Stomach (tissue), 9 donors: Measurements from ENCODE around the gene GAS2. TPM values are rescaled to one million over a fixed set of nuclear protein-coding genes. Genes with fewer than 3 reads are reported as not detected.

Experiments
- DNase-seq, 2 donors: peaks; one replicate each; pipeline versions ENCODE4 v3.0.0 to v3.0.0-alpha.2; 2013 to 2019
- H3K27ac ChIP-seq, 5 donors: fragments of 200-600 bp in 4 of 5; sonication (generic) in 4 of 5; one replicate each; pipeline ENCODE4 v1.5.1; 2013 to 2019; ENCODE audit warnings: mild to moderate bottlenecking in 1 of 5, moderate library complexity in 1 of 5
- H3K27me3 ChIP-seq, 3 donors: fragments of 200-600 bp; sonication (generic); one replicate each; pipeline ENCODE4 v1.5.1; 2017 to 2019; ENCODE audit warnings: mixed run types in 1 of 3
- H3K36me3 ChIP-seq, 4 donors: fragments of 200-600 bp; sonication (generic); 1 replicate in 3 of 4; 2 replicates in 1 of 4; pipeline ENCODE4 v1.5.1; 2016 to 2019
- H3K4me1 ChIP-seq, 4 donors: fragments of 200-600 bp; sonication (generic); one replicate each; pipeline ENCODE4 v1.5.1; 2016 to 2019
- H3K4me3 ChIP-seq, 4 donors: fragments of 200-600 bp; sonication (generic) in 3 of 4; one replicate each; pipeline ENCODE4 v1.5.1; 2016 to 2019; ENCODE audit warnings: mild to moderate bottlenecking in 1 of 4
- H3K9me3 ChIP-seq, 4 donors: fragments of 200-600 bp; sonication (generic); one replicate each; pipeline ENCODE4 v1.5.1; 2016 to 2019
- CTCF ChIP-seq, 7 experiments: fragments of 450-650 bp in 4 of 7; fragments of 200-600 bp in 3 of 7; sonication (generic) in 3 of 7; IDR thresholded peaks; one replicate each; pipeline ENCODE4 v1.5.1; 2016 to 2019; ENCODE audit warnings: antibody characterized with exemption in 7 of 7, control low read depth in 2 of 7, mild to moderate bottlenecking in 1 of 7
- EP300 ChIP-seq: sonication (generic); formaldehyde crosslinking; IDR thresholded peaks from one replicate; pipeline ENCODE4 v1.6.1; 2017; ENCODE audit warnings: antibody characterized with exemption
- POLR2A ChIP-seq, 4 donors: fragments of 450-650 bp; IDR thresholded peaks; one replicate each; pipeline ENCODE4 v1.6.1; 2016; ENCODE audit warnings: antibody characterized with exemption in 4 of 4, control low read depth in 2 of 4, mild to moderate bottlenecking in 1 of 4, moderate library complexity in 1 of 4
- POLR2AphosphoS5 ChIP-seq, 3 donors: sonication (generic); formaldehyde crosslinking; IDR thresholded peaks; one replicate each; pipeline ENCODE4 v1.6.1; 2016; ENCODE audit warnings: antibody characterized with exemption in 3 of 3
- WGBS, 5 donors: extraction: QIAGEN DNeasy Blood & Tissue Kit in 3 of 5; methylation state at CpG; one replicate each; pipeline versions ENCODE4 v1.1.5 to v1.1.7; 2013 to 2018; 5-methylcytosine and 5-hydroxymethylcytosine counted together
- intact Hi-C: fragments of 100-400 bp; cut with DNase I; formaldehyde crosslinking; loops from one replicate; pipeline ENCODE4 v1.15.1; 2023; ENCODE audit warnings: low total_unique reads
- polyA plus RNA-seq, 3 donors: library from polyadenylated mRNA; stranded (reverse); fragments of 200-250 nt; gene quantifications; one replicate each; pipeline ENCODE4 v1.2.3, GENCODE V29; 2013
- total RNA-seq, 5 donors: library from RNA; depleted of rRNA; stranded (reverse); fragments of >200 nt; gene quantifications; one replicate each; pipeline versions ENCODE4 v1.1.0 to v1.2.3, GENCODE V29; 2014 to 2016
- donor health status: healthy with polysubstance abuse.
- donor health status: Bipolar disorder and iron deficiency.
- donor health status: healthy.

Gene GAS2
- total and polyA plus RNA-seq, 8 donors, result 0.45 to 39.4 (median 3.7) TPM

- Histone ChIP-seq H3K36me3 (no peaks in the 10 kb centered on the region), H3K27ac (no peak overlapping the region), H3K4me1 (no peaks in the 10 kb centered on the region), H3K9me3 (no peaks in the 10 kb centered on the region), H3K4me3 (no peak overlapping the region), H3K27me3 (no peaks in the 10 kb centered on the region)
- WGBS, 5 donors, result 94 to 100% (median 99%) methylated on average over 4 of the region's 4 CpGs
- TF ChIP-seq CTCF (IDR thresholded peaks at IDR 0.05) (no peak), EP300 (no peak), POLR2AphosphoS5 (IDR thresholded peaks at IDR 0.05) (no peak), POLR2A (IDR thresholded peaks at IDR 0.05) (no peak)
- DNase-seq, result no peak
- intact Hi-C loops, result no loop called here
Measured at GRCh38 chr11:22685111-22685510, 18.7 kb downstream of the GAS2 start.

GRCh38 chr11:22688914-22689313 lies 22.5 kb downstream of the GAS2 start:
- 90 to 97% (median 95%) methylated on average over 3 of the region's 3 CpGs for WGBS, 5 donors
- Histone ChIP-seq H3K27ac (no peak overlapping the region), H3K27me3 (no peaks in the 10 kb centered on the region), H3K4me3 (no peak overlapping the region), H3K36me3 (no peaks in the 10 kb centered on the region), H3K4me1 (no peaks in the 10 kb centered on the region), H3K9me3 (no peaks in the 10 kb centered on the region)
- TF ChIP-seq EP300 (no peak), POLR2A (IDR thresholded peaks at IDR 0.05) (no peak), POLR2AphosphoS5 (IDR thresholded peaks at IDR 0.05) (no peak), CTCF (IDR thresholded peaks at IDR 0.05) (no peak)
- intact Hi-C loops, result no loop called here
- DNase-seq, result no peak

- H3K4me1 ChIP-seq, result no peaks in the 10 kb centered on the region
- TF ChIP-seq EP300, result no peak
- TF ChIP-seq POLR2AphosphoS5 (IDR thresholded peaks at IDR 0.05), result no peak
- TF ChIP-seq CTCF (IDR thresholded peaks at IDR 0.05), result no peak
- no peak for TF ChIP-seq POLR2A (IDR thresholded peaks at IDR 0.05)
- H3K27ac ChIP-seq, result no peak overlapping the region
- WGBS, 5 donors, result 54 to 82% (median 74%) methylated on average over 1 of the region's 1 CpG
- H3K27me3 ChIP-seq, result no peaks in the 10 kb centered on the region
- no peaks in the 10 kb centered on the region for H3K9me3 ChIP-seq
- H3K36me3 ChIP-seq, result no peaks in the 10 kb centered on the region
- H3K4me3 ChIP-seq, result no peak overlapping the region
- no peak for DNase-seq
- intact Hi-C loops, result no loop called here
Measured at GRCh38 chr11:22690257-22690656, 23.8 kb downstream of the GAS2 start.

- Histone ChIP-seq H3K4me1 (no peaks in the 10 kb centered on the region), H3K4me3 (no peak overlapping the region), H3K36me3 (no peaks in the 10 kb centered on the region), H3K9me3 (no peaks in the 10 kb centered on the region), H3K27ac (no peak overlapping the region), H3K27me3 (no peaks in the 10 kb centered on the region)
- 69 to 83% (median 76%) methylated on average over 4 of the region's 4 CpGs for WGBS, 5 donors
- no peak for DNase-seq
- TF ChIP-seq EP300 (no peak), POLR2AphosphoS5 (IDR thresholded peaks at IDR 0.05) (no peak), POLR2A (IDR thresholded peaks at IDR 0.05) (no peak)
- intact Hi-C loops, result no loop called here
Measured at GRCh38 chr11:22690871-22691270, 24.5 kb downstream of the GAS2 start.

- H3K36me3 ChIP-seq, result no peaks in the 10 kb centered on the region
- H3K27me3 ChIP-seq, result no peaks in the 10 kb centered on the region
- H3K27ac ChIP-seq, result no peak overlapping the region
- H3K4me1 ChIP-seq, result peaks cover 0 to 6% (median 2%) of the 10 kb centered on the region in 4 donors
- intact Hi-C loops, result no loop called here
- WGBS, 5 donors, result 67 to 89% (median 83%) methylated on average over 1 of the region's 1 CpG
- no peak for DNase-seq
- TF ChIP-seq CTCF (IDR thresholded peaks at IDR 0.05) (no peak), POLR2AphosphoS5 (IDR thresholded peaks at IDR 0.05) (no peak), POLR2A (IDR thresholded peaks at IDR 0.05) (no peak), EP300 (no peak)
- no peaks in the 10 kb centered on the region for H3K9me3 ChIP-seq
- H3K4me3 ChIP-seq, result no peak overlapping the region
Measured at GRCh38 chr11:22699388-22699787, 33.0 kb downstream of the GAS2 start.
